Mesenchymal stem cell (in vitro differentiated cells and primary cell): Measurements from ENCODE around the gene SMNDC1.

Experiments used
- DNase-seq: peaks from one replicate; pipeline ENCODE4 v3.0.0-alpha.2; 2013
- H2AFZ ChIP-seq: one replicate; pipeline ENCODE4 v1.6.1; 2013; ENCODE audit warnings: low read depth, mild to moderate bottlenecking, control low read depth, inconsistent platforms, low read length, moderate library complexity
- H2AK5ac ChIP-seq: 2 replicates; pipeline ENCODE4 v1.6.1; 2013; ENCODE audit warnings: low read length, moderate library complexity, mild to moderate bottlenecking, inconsistent platforms; ENCODE audit not compliant: severe bottlenecking
- H2BK120ac ChIP-seq: one replicate; pipeline ENCODE4 v1.6.1; 2013; ENCODE audit warnings: low read depth, mild to moderate bottlenecking, inconsistent platforms, low read length, moderate library complexity
- H2BK12ac ChIP-seq, 2 experiments: one replicate each; pipeline ENCODE4 v1.6.1; 2013; ENCODE audit warnings: inconsistent platforms in 2 of 2, low read length in 2 of 2, mild to moderate bottlenecking in 2 of 2, moderate library complexity in 2 of 2, control low read depth in 1 of 2
- H2BK15ac ChIP-seq: one replicate; pipeline ENCODE4 v1.6.1; 2013; ENCODE audit warnings: mild to moderate bottlenecking, low read depth, inconsistent platforms; ENCODE audit not compliant: poor library complexity, severe bottlenecking
- H2BK5ac ChIP-seq: 2 replicates; pipeline ENCODE4 v1.6.1; 2013; ENCODE audit warnings: low read depth, mild to moderate bottlenecking, low read length, control low read depth, inconsistent platforms; ENCODE audit not compliant: poor library complexity, severe bottlenecking
- H3K14ac ChIP-seq, 2 experiments: one replicate each; pipeline ENCODE4 v1.6.1; 2013; ENCODE audit warnings: inconsistent platforms in 2 of 2, low read length in 2 of 2, control low read depth in 1 of 2, mild to moderate bottlenecking in 1 of 2, moderate library complexity in 1 of 2
- H3K18ac ChIP-seq, 2 experiments: one replicate each; pipeline ENCODE4 v1.6.1; 2013; ENCODE audit warnings: inconsistent platforms in 2 of 2, low read length in 2 of 2, control low read depth in 1 of 2, low read depth in 1 of 2, mild to moderate bottlenecking in 1 of 2
- H3K23ac ChIP-seq, 2 experiments: one replicate each; pipeline ENCODE4 v1.6.1; 2013; ENCODE audit warnings: inconsistent platforms in 2 of 2, low read length in 2 of 2, mild to moderate bottlenecking in 2 of 2, moderate library complexity in 2 of 2, control low read depth in 1 of 2
- H3K27ac ChIP-seq: 2 replicates; pipeline ENCODE4 v1.5.1; 2013; ENCODE audit warnings: mild to moderate bottlenecking, moderate library complexity, low read length, control low read depth, inconsistent platforms; ENCODE audit not compliant: poor library complexity, severe bottlenecking
- H3K27me3 ChIP-seq, 2 experiments: 2 replicates each; pipeline versions ENCODE4 v1.6.1 to v1.7.0; 2013; ENCODE audit warnings: low read length in 2 of 2, mild to moderate bottlenecking in 2 of 2, moderate library complexity in 2 of 2, control low read depth in 1 of 2, inconsistent platforms in 1 of 2; ENCODE audit not compliant: control insufficient read depth in 1 of 2, insufficient read depth in 1 of 2
- H3K36me3 ChIP-seq, 2 experiments: 2 replicates each; pipeline versions ENCODE4 v1.6.1 to v1.7.0; 2013; ENCODE audit warnings: low read length in 2 of 2, control low read depth in 1 of 2, inconsistent platforms in 1 of 2, low read depth in 1 of 2, mild to moderate bottlenecking in 1 of 2; ENCODE audit not compliant: insufficient read depth in 2 of 2, control insufficient read depth in 1 of 2
- H3K4ac ChIP-seq, 2 experiments: one replicate each; pipeline ENCODE4 v1.6.1; 2013; ENCODE audit warnings: inconsistent platforms in 2 of 2, low read length in 2 of 2, mild to moderate bottlenecking in 2 of 2, moderate library complexity in 2 of 2, control low read depth in 1 of 2, low read depth in 1 of 2
- H3K4me1 ChIP-seq: 2 replicates; pipeline ENCODE4 v1.6.1; 2013; ENCODE audit warnings: low read depth, low read length, control low read depth; ENCODE audit not compliant: control insufficient read depth, insufficient read depth
- H3K4me2 ChIP-seq: 2 replicates; pipeline ENCODE4 v1.6.1; 2013; ENCODE audit warnings: low read length, mild to moderate bottlenecking, inconsistent platforms; ENCODE audit not compliant: poor library complexity, severe bottlenecking
- H3K4me3 ChIP-seq, 2 experiments: 2 replicates each; pipeline versions ENCODE4 v1.5.1 to v1.7.0; 2013; ENCODE audit warnings: low read length in 2 of 2, mild to moderate bottlenecking in 2 of 2, control low read depth in 1 of 2, low read depth in 1 of 2; ENCODE audit not compliant: insufficient read depth in 1 of 2
- H3K79me1 ChIP-seq: replicated peaks from 2 replicates; pipeline ENCODE4 v1.6.1; 2013; ENCODE audit warnings: mild to moderate bottlenecking, control low read depth, low read length, inconsistent platforms; ENCODE audit not compliant: poor library complexity, severe bottlenecking
- H3K9ac ChIP-seq: 2 replicates; pipeline ENCODE4 v1.7.0; 2013; ENCODE audit warnings: mild to moderate bottlenecking, low read length, moderate library complexity
- H3K9me3 ChIP-seq: 2 replicates; pipeline ENCODE4 v1.7.0; 2013; ENCODE audit warnings: mild to moderate bottlenecking, low read length; ENCODE audit not compliant: control insufficient read depth
- H4K8ac ChIP-seq: one replicate; pipeline ENCODE4 v1.6.1; 2013; ENCODE audit warnings: inconsistent platforms, mild to moderate bottlenecking, low read length, moderate library complexity
- H4K91ac ChIP-seq: one replicate; pipeline ENCODE4 v1.6.1; 2013; ENCODE audit warnings: mild to moderate bottlenecking, low read length, inconsistent platforms
- WGBS: methylation state at CpG from one replicate; pipeline ENCODE4 v1.1.7; 2013; ENCODE audit warnings: mixed read lengths; 5-methylcytosine and 5-hydroxymethylcytosine counted together

Gene SMNDC1

GRCh38 chr10:110263164-110263563 is 41.6 kb downstream of the SMNDC1 start:
- Histone ChIP-seq H2AFZ (no peak overlapping the region), H2BK12ac (no peak overlapping the region), H3K4me2 (no peak overlapping the region), H2BK120ac (no peak overlapping the region), H2AK5ac (no peak overlapping the region), H3K14ac (no peak overlapping the region), H4K91ac (no peak overlapping the region), H3K9me3 (no peaks in the 10 kb centered on the region), H3K4me1 (no peaks in the 10 kb centered on the region), H3K36me3 (no peaks in the 10 kb centered on the region), H3K4ac (no peak overlapping the region), H3K79me1 (no peaks in the 10 kb centered on the region), H2BK15ac (no peak overlapping the region), H4K8ac (no peak overlapping the region), H3K27me3 (no peaks in the 10 kb centered on the region), H2BK5ac (no peak overlapping the region), H3K9ac (no peak overlapping the region), H3K18ac (no peak overlapping the region), H3K27ac (no peak overlapping the region), H3K23ac (no peak overlapping the region), H3K4me3 (no peak overlapping the region)
- WGBS, result no CpG with 5 or more reads among the region's 1 CpG
- DNase-seq, result no peak

GRCh38 chr10:110260746-110261477 is 43.8 kb downstream of the SMNDC1 start:
- 80% methylated on average over 1 of the region's 1 CpG for WGBS
- H3K27ac ChIP-seq, result no peak overlapping the region
- no peak overlapping the region for H3K4me2 ChIP-seq

GRCh38 chr10:110259317-110259716 is 45.4 kb downstream of the SMNDC1 start:
- H4K91ac ChIP-seq, result no peak overlapping the region
- no peaks in the 10 kb centered on the region for H3K36me3 ChIP-seq
- H2BK12ac ChIP-seq, result no peak overlapping the region
- H3K4me1 ChIP-seq, result no peaks in the 10 kb centered on the region
- no peak overlapping the region for H3K27ac ChIP-seq
- H3K9me3 ChIP-seq, result peaks cover 4% of the 10 kb centered on the region
- H3K9ac ChIP-seq, result no peak overlapping the region
- H2BK120ac ChIP-seq, result no peak overlapping the region
- H2AK5ac ChIP-seq, result no peak overlapping the region
- no peak overlapping the region for H3K4me3 ChIP-seq
- H3K18ac ChIP-seq, result no peak overlapping the region
- H3K23ac ChIP-seq, result no peak overlapping the region
- H3K27me3 ChIP-seq, result no peaks in the 10 kb centered on the region
- no peaks in the 10 kb centered on the region for H3K79me1 ChIP-seq
- H3K4ac ChIP-seq, result no peak overlapping the region
- no peak overlapping the region for H3K14ac ChIP-seq
- H2BK5ac ChIP-seq, result no peak overlapping the region
- H3K4me2 ChIP-seq, result no peak overlapping the region
- H2AFZ ChIP-seq, result no peak overlapping the region
- H2BK15ac ChIP-seq, result no peak overlapping the region
- no peak overlapping the region for H4K8ac ChIP-seq
- DNase-seq, result no peak

More at GRCh38 chr10:110260746-110261477, 43.8 kb downstream of the SMNDC1 start:
- H3K18ac ChIP-seq, result no peak overlapping the region
- H4K91ac ChIP-seq, result no peak overlapping the region
- no peak overlapping the region for H3K23ac ChIP-seq
- H2AK5ac ChIP-seq, result no peak overlapping the region
- no peak overlapping the region for H3K4me3 ChIP-seq
- H3K4ac ChIP-seq, result no peak overlapping the region
- H2BK12ac ChIP-seq, result no peak overlapping the region
- H2BK120ac ChIP-seq, result no peak overlapping the region
- H2AFZ ChIP-seq, result no peak overlapping the region
- no peak overlapping the region for H2BK15ac ChIP-seq
- no peaks in the 10 kb centered on the region for H3K27me3 ChIP-seq
- peak; percentile 32 for DNase-seq
- no peak overlapping the region for H3K14ac ChIP-seq
- no peak overlapping the region for H4K8ac ChIP-seq
- H3K36me3 ChIP-seq, result no peaks in the 10 kb centered on the region
- H3K79me1 ChIP-seq, result no peaks in the 10 kb centered on the region
- H3K9me3 ChIP-seq, result peaks cover 1% of the 10 kb centered on the region
- no peak overlapping the region for H2BK5ac ChIP-seq
- H3K4me1 ChIP-seq, result no peaks in the 10 kb centered on the region
- no peak overlapping the region for H3K9ac ChIP-seq

- no peak overlapping the region for H2BK5ac ChIP-seq
- no peak overlapping the region for H4K8ac ChIP-seq
- no peaks in the 10 kb centered on the region for H3K27me3 ChIP-seq
- DNase-seq, result no peak
- no peak overlapping the region for H3K9ac ChIP-seq
- 86% methylated on average over 1 of the region's 1 CpG for WGBS
- H2BK15ac ChIP-seq, result no peak overlapping the region
- no peak overlapping the region for H2AFZ ChIP-seq
- H3K14ac ChIP-seq, result no peak overlapping the region
- no peaks in the 10 kb centered on the region for H3K36me3 ChIP-seq
- no peak overlapping the region for H3K4me2 ChIP-seq
- peaks cover 4% of the 10 kb centered on the region for H3K9me3 ChIP-seq
- H3K4me3 ChIP-seq, result no peak overlapping the region
- H3K4ac ChIP-seq, result no peak overlapping the region
- no peaks in the 10 kb centered on the region for H3K4me1 ChIP-seq
- no peak overlapping the region for H2BK120ac ChIP-seq
- H3K18ac ChIP-seq, result no peak overlapping the region
- H3K23ac ChIP-seq, result no peak overlapping the region
- H4K91ac ChIP-seq, result no peak overlapping the region
- H2AK5ac ChIP-seq, result no peak overlapping the region
- H2BK12ac ChIP-seq, result no peak overlapping the region
- no peaks in the 10 kb centered on the region for H3K79me1 ChIP-seq
- no peak overlapping the region for H3K27ac ChIP-seq
Observed at GRCh38 chr10:110258542-110258941, 46.2 kb downstream of the SMNDC1 start.
